K562 (cell line): ENCODE results near the gene NAT8L. TPM values are rescaled to one million over a fixed set of nuclear protein-coding genes. Genes with fewer than 3 reads are reported as not detected.

Experiments used
- ATAC-seq: fragments of 200-7000 bp; cut with Tn5 transposase; 3 replicates; pipeline ENCODE4 v1.9.1; 2020; ENCODE audit warnings: moderate library complexity
- BruUV-seq: library from RNA; stranded (reverse); fragments of 400-500 nt; replicated peaks from 2 replicates; lab custom pipeline; 2021; lab: Mats Ljungman, UMichigan
- CTCF ChIA-PET: fragments of 300-600 bp; formaldehyde crosslinking; extraction: SDS; loops from one replicate; lab custom pipeline; 2021; ENCODE audit warnings: low intra/inter-chr PET ratio; lab: Yijun Ruan, JAX
- POLR2A ChIA-PET: fragments of 300-600, 350-650 bp; sonication (Branson Sonifier 250); formaldehyde crosslinking; extraction: SDS; loops from one replicate; lab custom pipeline; 2021; ENCODE audit warnings: antibody characterized with exemption, inconsistent platforms; lab: Yijun Ruan, JAX
- DNase-seq, 4 experiments: peaks; one replicate each; pipeline versions ENCODE4 v3.0.0 to v3.0.0-alpha.2; 2011 to 2018; ENCODE audit warnings: low spot score in 3 of 4, mixed read lengths in 3 of 4; ENCODE audit errors: extremely low read depth in 1 of 4
- FAIRE-seq: peaks from 2 replicates; lab custom pipeline; 2011; peaks lifted over from hg19 to GRCh38; lab: Jason Lieb, UNC
- H2AFZ ChIP-seq: 2 replicates; pipeline ENCODE4 v1.6.0; 2011; ENCODE audit warnings: low read depth, low read length, control low read depth, inconsistent platforms
- H3K27ac ChIP-seq: fragments of 200-600 bp; 3 replicates; pipeline ENCODE4 v1.8.0; 2011; ENCODE audit warnings: low read depth, mild to moderate bottlenecking, control low read depth, inconsistent platforms, low read length, moderate library complexity, mixed read lengths; ENCODE audit errors: extremely low read depth
- H3K27me3 ChIP-seq, 2 experiments: fragments of 300-600 bp in 1 of 2; 2 replicates in 1 of 2; 3 replicates in 1 of 2; pipeline versions ENCODE4 v1.6.0 to v1.8.0; 2011; ENCODE audit warnings: inconsistent platforms in 2 of 2, low read length in 2 of 2, mild to moderate bottlenecking in 1 of 2, mixed read lengths in 1 of 2, moderate library complexity in 1 of 2; ENCODE audit not compliant: control insufficient read depth in 2 of 2, insufficient read depth in 2 of 2
- H3K36me3 ChIP-seq: fragments of 300-600 bp; 3 replicates; pipeline ENCODE4 v1.8.0; 2011; ENCODE audit warnings: mild to moderate bottlenecking, low read length, inconsistent platforms; ENCODE audit not compliant: control insufficient read depth, insufficient read depth
- H3K4me1 ChIP-seq, 2 experiments: fragments of 200-600 bp in 1 of 2; replicated peaks in 1 of 2; 2 replicates in 1 of 2; 3 replicates in 1 of 2; pipeline versions ENCODE4 v1.5.1 to v1.8.0; 2011; ENCODE audit warnings: inconsistent platforms in 2 of 2, low read length in 2 of 2, mild to moderate bottlenecking in 1 of 2, mixed read lengths in 1 of 2, moderate library complexity in 1 of 2; ENCODE audit not compliant: control insufficient read depth in 2 of 2, insufficient read depth in 2 of 2
- H3K4me2 ChIP-seq: 2 replicates; pipeline ENCODE4 v1.6.1; 2011; ENCODE audit warnings: low read length, control low read depth, inconsistent platforms, mixed read lengths; ENCODE audit not compliant: insufficient read depth
- H3K4me3 ChIP-seq: fragments of 200-600 bp; sonication (generic), shearing (Covaris generic); 2 replicates; pipeline ENCODE4 v1.5.1; 2016; ENCODE audit warnings: control low read depth, inconsistent platforms
- H3K79me2 ChIP-seq: fragments of 200-600 bp; 3 replicates; pipeline ENCODE4 v1.8.0; 2011; ENCODE audit warnings: low read length, inconsistent platforms; ENCODE audit not compliant: control insufficient read depth, insufficient read depth
- H3K9ac ChIP-seq, 2 experiments: 2 replicates each; pipeline versions ENCODE4 v1.6.0 to v1.6.1; 2011; ENCODE audit warnings: low read depth in 2 of 2, low read length in 2 of 2, control low read depth in 1 of 2, inconsistent platforms in 1 of 2, mild to moderate bottlenecking in 1 of 2, mixed read lengths in 1 of 2; ENCODE audit not compliant: insufficient read depth in 1 of 2
- H3K9me1 ChIP-seq: one replicate; pipeline ENCODE4 v1.6.0; 2011; ENCODE audit warnings: inconsistent platforms, mild to moderate bottlenecking, low read length, moderate library complexity; ENCODE audit not compliant: control insufficient read depth, insufficient read depth
- H3K9me3 ChIP-seq: replicated peaks from 2 replicates; pipeline ENCODE4 v1.5.1; 2011; ENCODE audit warnings: low read depth, low read length, inconsistent platforms; ENCODE audit not compliant: control insufficient read depth, insufficient read depth
- H4K20me1 ChIP-seq: replicated peaks from 2 replicates; pipeline ENCODE4 v1.6.1; 2011; ENCODE audit warnings: low read length, inconsistent platforms, mixed read lengths; ENCODE audit not compliant: control insufficient read depth, insufficient read depth
- ATF4 ChIP-seq: fragments of 450-650 bp; formaldehyde crosslinking; IDR thresholded peaks from 2 replicates; pipeline ENCODE4 v1.4.0; 2022; ENCODE audit warnings: mild to moderate bottlenecking, moderate library complexity
- CTCF ChIP-seq, 3 experiments: IDR thresholded peaks in 2 of 3; conservative IDR thresholded peaks in 1 of 3; 2 replicates each; pipeline ENCODE4 v1.5.1; 2011 to 2012; ENCODE audit warnings: low read length in 3 of 3, mild to moderate bottlenecking in 3 of 3, control low read depth in 2 of 3, improper control_type of control experiment in 1 of 3, inconsistent platforms in 1 of 3, low read depth in 1 of 3, mixed read lengths in 1 of 3, moderate library complexity in 1 of 3; ENCODE audit not compliant: insufficient read depth in 2 of 3
- HDAC6 ChIP-seq: IDR thresholded peaks from 2 replicates; pipeline ENCODE4 v1.6.1; 2012; ENCODE audit warnings: low read depth, mild to moderate bottlenecking, control low read depth, inconsistent platforms, low read length, moderate library complexity
- HMG20A ChIP-seq: fragments of 450-650 bp; formaldehyde crosslinking; conservative IDR thresholded peaks from 2 replicates; pipeline ENCODE4 v1.4.0; 2020; ENCODE audit warnings: mild to moderate bottlenecking, mixed read lengths
- HMGXB4 ChIP-seq: sonication (generic); formaldehyde crosslinking; IDR thresholded peaks from 2 replicates; pipeline ENCODE4 v1.8.1; 2023; ENCODE audit warnings: mild to moderate bottlenecking, missing genetic modification reagents
- POLR2H ChIP-seq: IDR thresholded peaks from 2 replicates; pipeline ENCODE4 v1.6.1; 2016; ENCODE audit warnings: missing genetic modification characterization, low read depth, mild to moderate bottlenecking, control low read depth, missing compliant biosample characterization, moderate library complexity
- PURB ChIP-seq: sonication (generic); formaldehyde crosslinking; IDR thresholded peaks from 2 replicates; pipeline ENCODE4 v1.9.0; 2021; ENCODE audit warnings: low read depth, mild to moderate bottlenecking, missing genetic modification reagents
- ZBTB33 ChIP-seq: sonication (generic); formaldehyde crosslinking; IDR thresholded peaks from 2 replicates; pipeline ENCODE4 v1.8.1; 2023; ENCODE audit warnings: mild to moderate bottlenecking, missing genetic modification reagents
- WGBS: fragments of 100-300 bp; shearing (Covaris generic); methylation state at CpG from one replicate; pipeline ENCODE4 v1.1.6; 2016; ENCODE audit warnings: low coverage, mixed read lengths; ENCODE audit not compliant: insufficient coverage; ENCODE audit errors: missing lambda C conversion rate; 5-methylcytosine and 5-hydroxymethylcytosine counted together
- in situ Hi-C: fragments of 300-500 bp; cut with MboI; formaldehyde crosslinking; loops from 4 replicates; pipeline ENCODE4 v1.15.0; 2018; ENCODE audit warnings: inconsistent platforms, mixed read lengths
- intact Hi-C: fragments of 100-400 bp; cut with micrococcal nuclease; formaldehyde crosslinking; loops from 2 replicates; pipeline ENCODE4 v1.14.2; 2022
- polyA plus RNA-seq, 8 experiments: library from polyadenylated mRNA; depleted of rRNA in 4 of 8; stranded (reverse) in 5 of 8; unstranded in 3 of 8; fragments of >200 nt; fragmentation: Nextera tagmentation in 2 of 8; fragmentation: Illumina TruSeq in 1 of 8; extraction: Ambion mirVana in 2 of 8; extraction: Trizol in 1 of 8; gene quantifications; 2 replicates each; pipeline versions ENCODE4 v1.2.1 to v1.2.3, GENCODE V29; 2011 to 2014; ENCODE audit warnings: inconsistent platforms in 1 of 8, missing spikeins in 1 of 8
- total RNA-seq, 7 experiments: library from RNA; depleted of rRNA in 6 of 7; stranded (reverse); fragments of >200 nt in 6 of 7; fragmentation: Illumina TruSeq in 2 of 7; extraction: Trizol in 2 of 7; gene quantifications; 2 replicates each; pipeline versions ENCODE4 v1.2.1 to v1.2.3, GENCODE V29; 2011 to 2021; ENCODE audit warnings: low replicate concordance in 1 of 7
- TF ChIP-seq, protein P1 (sequence below), 2 experiments: fragments of 450-650 bp; IDR thresholded peaks; 2 replicates each; pipeline ENCODE4 v1.6.1; 2016

Gene NAT8L
- total and polyA plus RNA-seq, 9 of the 15 experiments (the other 6 are each of a cell fraction or from before 2014, with no cell fraction given): 0.06 to 11.0 (median 1.5) TPM

DNA sequence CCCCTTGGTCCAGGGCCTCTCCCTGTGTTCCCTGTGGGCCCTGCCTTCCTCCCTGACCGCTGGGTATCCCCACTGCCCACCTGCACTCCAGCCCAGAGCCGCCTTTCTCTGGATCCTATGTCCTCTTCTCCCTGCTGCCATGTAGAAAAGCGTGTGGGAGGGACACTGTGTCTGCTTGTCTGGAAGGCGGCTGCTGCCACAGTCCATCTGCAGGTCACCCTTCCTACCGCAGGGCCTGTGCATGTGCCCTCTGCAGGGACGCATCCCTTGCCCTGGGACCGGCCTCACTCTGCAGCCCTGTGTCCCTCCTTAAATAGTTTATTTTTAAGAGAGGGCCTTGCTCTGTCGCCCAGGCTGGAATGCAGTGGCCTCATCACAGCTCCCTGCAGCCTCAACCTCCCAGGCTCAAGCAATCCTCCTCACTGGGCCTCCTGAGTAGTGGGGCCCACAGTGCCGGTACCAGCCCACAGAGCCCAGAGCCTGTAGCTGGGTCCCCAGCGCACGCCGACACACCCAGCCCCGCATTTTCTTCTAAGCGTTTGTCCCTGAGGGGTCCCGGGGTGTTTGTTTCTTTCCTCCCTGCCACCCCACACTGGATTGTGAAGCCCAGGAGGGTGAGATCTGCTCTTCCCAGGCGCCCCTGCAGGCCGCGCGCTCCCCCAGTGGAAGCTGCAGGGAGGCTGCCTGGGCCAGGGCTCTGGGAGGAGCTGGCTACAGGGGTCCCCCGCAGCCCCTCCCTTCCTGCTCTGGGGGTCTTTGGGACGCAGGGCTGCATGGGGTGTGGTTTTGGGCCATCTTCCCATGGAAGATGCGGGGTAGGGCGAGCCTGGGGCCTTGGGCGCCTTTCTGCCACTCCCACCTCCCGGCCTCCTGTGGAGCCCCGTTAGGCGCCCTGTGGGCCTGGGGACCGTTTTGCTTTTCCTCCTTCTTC is 12.8 kb upstream of the NAT8L start:
- ChIA-PET POLR2A (interaction anchor here (0.6 to 1.1 kb wide), 3 partner anchors 9 to 89 kb away, joined by 4 to 5 read pairs (median 5); no protein-coding TSS in a partner anchor), CTCF (no interaction called here)
- Histone ChIP-seq H3K9me3 (no peaks in the 10 kb centered on the region), H3K4me3 (no peak overlapping the region), H3K79me2 (no peaks in the 10 kb centered on the region), H3K27me3 (0 out of 5 replicates have a peak, but pooled peaks cover 0 to 4% of the 10 kb centered on the region in 2 experiments), H4K20me1 (no peaks in the 10 kb centered on the region), H3K9me1 (no peaks in the 10 kb centered on the region), H3K27ac (no peak overlapping the region), H3K4me1 (peaks cover 0 to 56% of the 10 kb centered on the region in 2 experiments; a peak in 2 of 5 replicates), H2AFZ (no peak overlapping the region), H3K36me3 (no peaks in the 10 kb centered on the region), H3K9ac (peak overlapping the region in 1 of 2 experiments; percentile 35; a peak in 2 of 4 replicates)
- in situ Hi-C loops (no loop called here), intact Hi-C loops (no loop called here)
- FAIRE-seq: no peak
- 57% methylated on average over 18 of the region's 28 CpGs for WGBS
- no peak for DNase-seq
- TF ChIP-seq CTCF (IDR thresholded peaks at IDR 0.05 in 2 of 3, conservative IDR thresholded peaks at IDR 0.05 in 1 of 3; ENCODE audit: insufficient read depth in 2 of 3, low read depth in 1 of 3, low read length in 3 of 3) (0 out of 6 replicates have a peak, but pooled peaks of 1 of the 3 experiments have one; percentile 8), ATF4 (no peak), HMGXB4 (CRISPR knock-in tag) (no peak), POLR2H (tag) (no peak), PURB (CRISPR knock-in tag) (no peak), ZBTB33 (CRISPR knock-in tag) (peak; percentile 48; the same call in 1 of the 2 replicates), HMG20A (no peak), HDAC6 (no peak)
- TF ChIP-seq, protein P1, sequence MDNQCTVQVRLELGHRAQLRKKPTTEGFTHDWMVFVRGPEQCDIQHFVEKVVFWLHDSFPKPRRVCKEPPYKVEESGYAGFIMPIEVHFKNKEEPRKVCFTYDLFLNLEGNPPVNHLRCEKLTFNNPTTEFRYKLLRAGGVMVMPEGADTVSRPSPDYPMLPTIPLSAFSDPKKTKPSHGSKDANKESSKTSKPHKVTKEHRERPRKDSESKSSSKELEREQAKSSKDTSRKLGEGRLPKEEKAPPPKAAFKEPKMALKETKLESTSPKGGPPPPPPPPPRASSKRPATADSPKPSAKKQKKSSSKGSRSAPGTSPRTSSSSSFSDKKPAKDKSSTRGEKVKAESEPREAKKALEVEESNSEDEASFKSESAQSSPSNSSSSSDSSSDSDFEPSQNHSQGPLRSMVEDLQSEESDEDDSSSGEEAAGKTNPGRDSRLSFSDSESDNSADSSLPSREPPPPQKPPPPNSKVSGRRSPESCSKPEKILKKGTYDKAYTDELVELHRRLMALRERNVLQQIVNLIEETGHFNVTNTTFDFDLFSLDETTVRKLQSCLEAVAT (IDR thresholded peaks at IDR 0.05): no peak
- TF ChIP-seq, all 486 proteins: peak for 2
- ATAC-seq: no peak
- BruUV-seq: no TSS peak
- H3K4me2 ChIP-seq: no peak overlapping the region
